A673 (cell line): Measurements from ENCODE around the gene NUDT13. TPM values are rescaled to one million over a fixed set of nuclear protein-coding genes. Genes with fewer than 3 reads are reported as not detected.

Experiments used
- BruUV-seq: library from RNA; stranded (reverse); fragments of 400-500 nt; replicated peaks from 2 replicates; lab custom pipeline; 2021; lab: Mats Ljungman, UMichigan
- CTCF ChIA-PET: fragments of 300-600 bp; sonication (Branson Sonifier 250); formaldehyde crosslinking; loops from one replicate; lab custom pipeline; 2022; ENCODE audit warnings: antibody characterized with exemption; lab: Charles Lee
- POLR2A ChIA-PET: fragments of 300-600 bp; sonication (Branson Sonifier 250); formaldehyde crosslinking; loops from one replicate; lab custom pipeline; 2022; ENCODE audit warnings: antibody characterized with exemption; ENCODE audit not compliant: low non-redundant PET; lab: Charles Lee
- DNase-seq: peaks from one replicate; pipeline ENCODE4 v3.0.0-alpha.2; 2015; ENCODE audit warnings: low spot score
- H3K27ac ChIP-seq: fragments of 200-600 bp; sonication (generic); 2 replicates; pipeline ENCODE4 v1.5.1; 2016; ENCODE audit warnings: mixed run types, low read depth, mild to moderate bottlenecking, mixed read lengths, antibody characterized with exemption, low read length; ENCODE audit not compliant: poor library complexity, severe bottlenecking
- H3K27me3 ChIP-seq: fragments of 200-600 bp; sonication (generic); replicated peaks from 2 replicates; pipeline ENCODE4 v1.6.1; 2017; ENCODE audit warnings: mixed run types, low read depth, mild to moderate bottlenecking, mixed read lengths, antibody characterized with exemption, low read length; ENCODE audit not compliant: insufficient read depth, poor library complexity
- H3K36me3 ChIP-seq: fragments of 200-600 bp; sonication (generic); 2 replicates; pipeline ENCODE4 v1.6.1; 2016; ENCODE audit warnings: mixed run types, mild to moderate bottlenecking, mixed read lengths, antibody characterized with exemption, low read length; ENCODE audit not compliant: insufficient read depth, poor library complexity, severe bottlenecking
- H3K4me1 ChIP-seq: fragments of 200-600 bp; sonication (generic); 2 replicates; pipeline ENCODE4 v1.6.1; 2017; ENCODE audit warnings: mixed run types, mild to moderate bottlenecking, mixed read lengths, antibody characterized with exemption, low read length; ENCODE audit not compliant: insufficient read depth, poor library complexity, severe bottlenecking
- H3K4me3 ChIP-seq: fragments of 200-600 bp; sonication (generic); 2 replicates; pipeline ENCODE4 v1.5.1; 2016; ENCODE audit warnings: low read depth, mixed run types, mild to moderate bottlenecking, mixed read lengths, low read length; ENCODE audit not compliant: poor library complexity, severe bottlenecking
- H3K9me3 ChIP-seq: fragments of 200-600 bp; sonication (generic); 2 replicates; pipeline ENCODE4 v1.6.1; 2016; ENCODE audit warnings: mixed run types, low read depth, mild to moderate bottlenecking, mixed read lengths, antibody characterized with exemption, low read length; ENCODE audit not compliant: poor library complexity, severe bottlenecking
- CTCF ChIP-seq: fragments of 300-800, 200-600 bp; sonication (generic); conservative IDR thresholded peaks from 2 replicates; pipeline ENCODE4 v1.5.1; 2017; ENCODE audit warnings: low read depth, mild to moderate bottlenecking, antibody characterized with exemption, low read length, moderate library complexity, mixed read lengths
- EZH2 ChIP-seq: fragments of 200-600 bp; sonication (generic); IDR thresholded peaks from 2 replicates; pipeline ENCODE4 v1.6.1; 2017; ENCODE audit warnings: borderline replicate concordance, low read depth, mild to moderate bottlenecking, mixed read lengths, antibody characterized with exemption, low read length; ENCODE audit not compliant: poor library complexity, severe bottlenecking
- intact Hi-C: fragments of 100-400 bp; cut with micrococcal nuclease; formaldehyde crosslinking; loops from one replicate; pipeline ENCODE4 v1.10.0; 2022; ENCODE audit not compliant: unreplicated experiment
- total RNA-seq: library from RNA; stranded (reverse); gene quantifications from 2 replicates; pipeline ENCODE4 v1.2.3, GENCODE V29; 2021

NUDT13 gene
- total RNA-seq, 1 experiment from 2014 or later, result 2.0 TPM

- H3K9me3 ChIP-seq, result no peaks in the 10 kb centered on the region
- no peak overlapping the region for H3K27ac ChIP-seq
- DNase-seq, result no peak
- no peaks in the 10 kb centered on the region for H3K27me3 ChIP-seq
- TF ChIP-seq EZH2, result no peak
- TF ChIP-seq CTCF, result no peak
- ChIA-PET POLR2A (no interaction called here), CTCF (no interaction called here)
- no peaks in the 10 kb centered on the region for H3K4me1 ChIP-seq
- no TSS peak for BruUV-seq
- intact Hi-C loops, result no loop called here
- no peak overlapping the region for H3K4me3 ChIP-seq
- H3K36me3 ChIP-seq, result no peaks in the 10 kb centered on the region
Measured at GRCh38 chr10:73119457-73119856, 9.2 kb downstream of the NUDT13 start.

GRCh38 chr10:73119952-73120351 lies 9.7 kb downstream of the NUDT13 start:
- CTCF ChIA-PET, result no interaction called here

GRCh38 chr10:73126343-73126742 lies 16.1 kb downstream of the NUDT13 start:
- intact Hi-C loops, result no loop called here
- DNase-seq, result no peak
- Histone ChIP-seq H3K27me3 (no peaks in the 10 kb centered on the region), H3K4me3 (no peak overlapping the region), H3K27ac (no peak overlapping the region), H3K9me3 (no peaks in the 10 kb centered on the region), H3K4me1 (peaks cover 2% of the 10 kb centered on the region), H3K36me3 (peaks cover 21% of the 10 kb centered on the region)
- POLR2A ChIA-PET, result no interaction called here
- no TSS peak for BruUV-seq
- CTCF ChIA-PET, result no interaction called here
- TF ChIP-seq EZH2 (no peak), CTCF (no peak)

More at GRCh38 chr10:73119952-73120351, 9.7 kb downstream of the NUDT13 start:
- POLR2A ChIA-PET, result no interaction called here
- no peak for DNase-seq
- Histone ChIP-seq H3K36me3 (peaks cover 2% of the 10 kb centered on the region), H3K4me3 (no peak overlapping the region), H3K27me3 (no peaks in the 10 kb centered on the region), H3K9me3 (no peaks in the 10 kb centered on the region), H3K27ac (no peak overlapping the region), H3K4me1 (no peaks in the 10 kb centered on the region)
- intact Hi-C loops, result no loop called here
- TF ChIP-seq EZH2, result no peak
- TF ChIP-seq CTCF, result no peak
- BruUV-seq, result no TSS peak
